Transverse colon (tissue), 4 donors: ENCODE data around the gene GALNT18.

Experiments
- CTCF ChIP-seq, 5 experiments: fragments of 200-600 bp in 3 of 5; fragments of 450-650 bp in 2 of 5; sonication (generic) in 3 of 5; IDR thresholded peaks; 1 replicate in 2 of 5; 2 replicates in 3 of 5; pipeline ENCODE4 v1.5.1; 2016 to 2017; ENCODE audit warnings: antibody characterized with exemption in 5 of 5, inconsistent platforms in 3 of 5, mild to moderate bottlenecking in 2 of 5, moderate library complexity in 1 of 5
- EP300 ChIP-seq: sonication (generic); formaldehyde crosslinking; IDR thresholded peaks from one replicate; pipeline ENCODE4 v1.6.1; 2017; ENCODE audit warnings: antibody characterized with exemption, low read depth
- POLR2AphosphoS5 ChIP-seq, 3 donors: sonication (generic); formaldehyde crosslinking; IDR thresholded peaks; one replicate each; pipeline ENCODE4 v1.6.1; 2016; ENCODE audit warnings: antibody characterized with exemption in 3 of 3

DNA sequence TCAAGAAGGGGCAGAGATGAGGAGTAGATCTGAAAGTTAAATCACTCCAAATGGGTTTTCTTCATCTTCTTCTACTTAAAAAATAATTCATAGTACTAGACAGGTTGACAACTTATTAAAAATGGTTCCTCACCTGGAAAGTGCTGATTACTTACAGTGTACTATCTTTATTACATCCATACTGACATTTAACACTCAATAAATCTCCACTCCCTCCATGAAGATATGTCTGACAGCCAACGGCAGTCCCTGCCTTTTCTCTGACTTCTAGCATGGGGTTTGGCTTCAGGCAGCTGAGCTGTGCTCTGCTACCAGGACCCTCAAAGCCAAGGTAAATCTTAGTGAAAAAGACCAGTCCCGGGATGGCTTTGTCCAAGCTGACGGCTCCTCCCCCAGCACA is 135.4 kb downstream of the GALNT18 start:
- no peak for TF ChIP-seq CTCF (IDR thresholded peaks at IDR 0.05)
- TF ChIP-seq EP300: no peak
- TF ChIP-seq POLR2AphosphoS5 (IDR thresholded peaks at IDR 0.05): no peak
